Breast epithelium (tissue), 3 donors: ENCODE results near the gene DENND5B.

Experiments
- CTCF ChIP-seq, 3 donors: fragments of 450-650 bp; IDR thresholded peaks; one replicate each; pipeline ENCODE4 v1.5.1; 2016 to 2017; ENCODE audit warnings: antibody characterized with exemption in 3 of 3, mild to moderate bottlenecking in 3 of 3, moderate library complexity in 3 of 3
- POLR2A ChIP-seq: fragments of 450-650 bp; IDR thresholded peaks from one replicate; pipeline ENCODE4 v1.6.1; 2016; ENCODE audit warnings: antibody characterized with exemption, mild to moderate bottlenecking, moderate library complexity
- POLR2AphosphoS5 ChIP-seq, 3 donors: sonication (generic); formaldehyde crosslinking; IDR thresholded peaks; one replicate each; pipeline ENCODE4 v1.6.1; 2017; ENCODE audit warnings: antibody characterized with exemption in 3 of 3

GRCh38 chr12:31557707-31558106 is 33.2 kb downstream of the DENND5B start:
- TF ChIP-seq CTCF (IDR thresholded peaks at IDR 0.05) (no peak), POLR2A (no peak), POLR2AphosphoS5 (IDR thresholded peaks at IDR 0.05) (no peak)
